ENCODE results near the gene DDX42.
"Not testable (repeated sequence)": the region's sequence is repeated elsewhere in the genome, so short reads cannot be mapped to it uniquely, and the experiment has no call there.

DDX42 gene

GRCh38 chr17:63786971-63787711 lies 13.2 kb downstream of the DDX42 start:
- Histone ChIP-seq H3K27me3 (no peaks in the 10 kb centered on the region), H3K9me3 (no peaks in the 10 kb centered on the region), H3K4me1 (peaks cover 0 to 13% (median 4%) of the 10 kb centered on the region in 4 donors), H3K36me3 (peaks cover 29 to 64% (median 49%) of the 10 kb centered on the region in 3 donors), H3K4me3 (no peak overlapping the region), H3K27ac (no peak overlapping the region)
- TF ChIP-seq CTCF (IDR thresholded peaks at IDR 0.05): no peak
- intact Hi-C loops (cut with DNase I; ENCODE audit: low total_unique reads): no loop called here
- DNase-seq: no peak

- TF ChIP-seq CTCF (IDR thresholded peaks at IDR 0.05): no peak
- intact Hi-C loops (cut with DNase I; ENCODE audit: low total_unique reads): no loop called here
- peaks cover 0 to 4% (median 0%) of the 10 kb centered on the region in 4 donors for H3K4me1 ChIP-seq
- H3K36me3 ChIP-seq: peaks cover 48 to 88% (median 75%) of the 10 kb centered on the region in 3 donors
- H3K9me3 ChIP-seq: no peaks in the 10 kb centered on the region
- H3K27ac ChIP-seq: no peak overlapping the region
- H3K4me3 ChIP-seq: no peak overlapping the region
- DNase-seq: no peak
- no peaks in the 10 kb centered on the region for H3K27me3 ChIP-seq
Observed at GRCh38 chr17:63790057-63790456, 16.1 kb downstream of the DDX42 start.

GRCh38 chr17:63792055-63792729 lies 18.2 kb downstream of the DDX42 start:
- Histone ChIP-seq H3K4me1 (no peaks in the 10 kb centered on the region), H3K36me3 (peaks cover 69 to 98% (median 85%) of the 10 kb centered on the region in 3 donors), H3K4me3 (no peak overlapping the region), H3K9me3 (no peaks in the 10 kb centered on the region), H3K27me3 (no peaks in the 10 kb centered on the region), H3K27ac (no peak overlapping the region)
- no peak for TF ChIP-seq CTCF (IDR thresholded peaks at IDR 0.05)
- intact Hi-C loops (cut with DNase I; ENCODE audit: low total_unique reads): no loop called here
- DNase-seq: no peak

GRCh38 chr17:63796375-63796774 lies 22.4 kb downstream of the DDX42 start:
- intact Hi-C loops (cut with DNase I; ENCODE audit: low total_unique reads); H3K27ac ChIP-seq; DNase-seq; H3K9me3 ChIP-seq; H3K4me3 ChIP-seq; H3K4me1 ChIP-seq; H3K27me3 ChIP-seq: not testable (repeated sequence)
- H3K36me3 ChIP-seq: peaks cover 77 to 100% (median 88%) of the 10 kb centered on the region in 3 donors

- H3K27ac ChIP-seq: no peak overlapping the region
Observed at GRCh38 chr17:63798572-63799106, 24.7 kb downstream of the DDX42 start.

More at GRCh38 chr17:63798572-63799106, 24.7 kb downstream of the DDX42 start:
- TF ChIP-seq CTCF (IDR thresholded peaks at IDR 0.05): no peak
- no peaks in the 10 kb centered on the region for H3K27me3 ChIP-seq
- H3K9me3 ChIP-seq: no peaks in the 10 kb centered on the region
- no peak for DNase-seq
- peaks cover 77 to 98% (median 92%) of the 10 kb centered on the region in 3 donors for H3K36me3 ChIP-seq
- H3K4me3 ChIP-seq: no peak overlapping the region
- H3K4me1 ChIP-seq: no peaks in the 10 kb centered on the region
- intact Hi-C loops (cut with DNase I; ENCODE audit: low total_unique reads): no loop called here

Measured in tibial artery (tissue), 4 donors.